Activated CD8-positive, alpha-beta T cell treated with anti-CD3 and anti-CD28 coated beads for 36 hours (primary cell): ENCODE results near the gene ACTL8. TPM values are rescaled to one million over a fixed set of nuclear protein-coding genes. Genes with fewer than 3 reads are reported as not detected.

ENCODE experiments used
- ATAC-seq: fragments of 200-7000 bp; cut with Tn5 transposase; one replicate; pipeline ENCODE4 v1.10.0; 2021; ENCODE audit warnings: mild to moderate bottlenecking, moderate library complexity
- CTCF ChIA-PET: fragments of 350-600 bp; sonication (Branson Sonifier 250); formaldehyde crosslinking; loops from one replicate; lab custom pipeline; 2021; ENCODE audit warnings: antibody characterized with exemption; lab: Charles Lee
- POLR2A ChIA-PET: fragments of 350-600 bp; sonication (Branson Sonifier 250); formaldehyde crosslinking; loops from one replicate; lab custom pipeline; 2021; ENCODE audit warnings: antibody characterized with exemption; lab: Charles Lee
- DNase-seq: peaks from one replicate; pipeline ENCODE4 v3.0.0-alpha.2; 2020
- H3K27ac Mint-ChIP-seq: one replicate; pipeline ENCODE4 v1.8.0; 2021; ENCODE audit warnings: mild to moderate bottlenecking, mixed read lengths
- H3K27me3 Mint-ChIP-seq: one replicate; pipeline ENCODE4 v1.8.0; 2021; ENCODE audit warnings: mixed read lengths
- H3K36me3 Mint-ChIP-seq: one replicate; pipeline ENCODE4 v1.8.0; 2021; ENCODE audit warnings: low read depth, mixed read lengths
- H3K4me1 Mint-ChIP-seq: one replicate; pipeline ENCODE4 v1.8.0; 2021; ENCODE audit warnings: low read depth, mixed read lengths
- H3K4me3 Mint-ChIP-seq: one replicate; pipeline ENCODE4 v1.8.0; 2021; ENCODE audit warnings: mild to moderate bottlenecking, moderate library complexity, mixed read lengths
- H3K9me3 Mint-ChIP-seq: one replicate; pipeline ENCODE4 v1.8.0; 2021; ENCODE audit warnings: mixed read lengths
- intact Hi-C: fragments of 100-400 bp; cut with micrococcal nuclease; formaldehyde crosslinking; loops from one replicate; pipeline ENCODE4 v1.10.0; 2022
- total RNA-seq, 2 experiments: library from RNA; stranded (reverse); gene quantifications; one replicate each; pipeline ENCODE4 v1.2.3, GENCODE V29; 2021
- TF ChIP-seq, protein P1 (sequence below): fragments of 200-600 bp; IDR thresholded peaks from one replicate; pipeline ENCODE4 v1.8.0; 2022; ENCODE audit warnings: antibody characterized with exemption, mild to moderate bottlenecking

ACTL8 gene
- total RNA-seq, 2 experiments from 2014 or later = not detected

DNA sequence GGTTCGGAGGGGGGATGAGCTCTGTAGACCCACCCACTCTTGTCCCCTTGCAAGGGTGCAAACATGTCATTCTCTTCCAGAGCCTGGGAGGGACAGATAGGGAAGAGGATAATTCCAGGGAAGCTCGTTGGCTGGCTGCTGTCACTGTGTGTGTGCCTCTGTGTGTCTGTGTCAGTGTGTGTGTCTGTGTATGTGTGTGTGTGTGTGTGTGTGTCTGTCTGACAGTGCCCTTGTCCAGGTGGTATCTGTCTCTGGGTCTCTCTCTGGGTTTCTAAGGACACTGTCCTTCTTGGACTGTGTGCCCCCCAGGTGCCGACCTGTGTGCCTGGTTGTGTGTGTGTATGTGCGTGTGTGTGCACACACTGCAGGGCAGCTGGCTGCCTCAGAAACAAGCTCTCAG, 90.5 kb downstream of the ACTL8 start:
- H3K4me3 Mint-ChIP-seq = no peak overlapping the region
- intact Hi-C loops = no loop called here
- POLR2A ChIA-PET = no interaction called here
- no peak overlapping the region for H3K27ac Mint-ChIP-seq
- TF ChIP-seq, protein P1, sequence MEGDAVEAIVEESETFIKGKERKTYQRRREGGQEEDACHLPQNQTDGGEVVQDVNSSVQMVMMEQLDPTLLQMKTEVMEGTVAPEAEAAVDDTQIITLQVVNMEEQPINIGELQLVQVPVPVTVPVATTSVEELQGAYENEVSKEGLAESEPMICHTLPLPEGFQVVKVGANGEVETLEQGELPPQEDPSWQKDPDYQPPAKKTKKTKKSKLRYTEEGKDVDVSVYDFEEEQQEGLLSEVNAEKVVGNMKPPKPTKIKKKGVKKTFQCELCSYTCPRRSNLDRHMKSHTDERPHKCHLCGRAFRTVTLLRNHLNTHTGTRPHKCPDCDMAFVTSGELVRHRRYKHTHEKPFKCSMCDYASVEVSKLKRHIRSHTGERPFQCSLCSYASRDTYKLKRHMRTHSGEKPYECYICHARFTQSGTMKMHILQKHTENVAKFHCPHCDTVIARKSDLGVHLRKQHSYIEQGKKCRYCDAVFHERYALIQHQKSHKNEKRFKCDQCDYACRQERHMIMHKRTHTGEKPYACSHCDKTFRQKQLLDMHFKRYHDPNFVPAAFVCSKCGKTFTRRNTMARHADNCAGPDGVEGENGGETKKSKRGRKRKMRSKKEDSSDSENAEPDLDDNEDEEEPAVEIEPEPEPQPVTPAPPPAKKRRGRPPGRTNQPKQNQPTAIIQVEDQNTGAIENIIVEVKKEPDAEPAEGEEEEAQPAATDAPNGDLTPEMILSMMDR = no peak
- H3K36me3 Mint-ChIP-seq = no peaks in the 10 kb centered on the region
- no peak for ATAC-seq
- DNase-seq = no peak
- H3K9me3 Mint-ChIP-seq = no peaks in the 10 kb centered on the region
- H3K27me3 Mint-ChIP-seq = peaks cover 6% of the 10 kb centered on the region
- CTCF ChIA-PET = no interaction called here
- no peaks in the 10 kb centered on the region for H3K4me1 Mint-ChIP-seq

DNA sequence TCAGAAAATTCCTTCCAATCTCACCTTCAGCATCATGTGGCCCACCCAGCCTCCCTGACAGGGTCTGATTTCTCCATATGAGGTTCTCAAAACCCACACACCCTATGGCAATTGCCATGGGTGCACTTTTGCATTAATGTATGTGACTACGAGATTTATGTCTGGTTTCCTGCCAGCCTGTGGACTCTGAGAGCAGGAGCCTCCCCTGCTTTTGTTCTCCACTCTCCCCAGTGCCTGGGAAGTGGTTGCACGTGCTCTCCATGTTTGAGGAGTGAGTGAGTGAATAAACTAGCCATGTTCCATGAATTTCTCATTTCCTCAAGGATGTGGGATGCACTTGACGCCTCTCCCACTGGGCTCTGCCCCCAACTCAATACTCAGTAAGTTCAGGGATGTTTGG, 91.2 kb downstream of the ACTL8 start:
- CTCF ChIA-PET = no interaction called here
- Mint-ChIP-seq H3K4me3 (no peak overlapping the region), H3K4me1 (no peaks in the 10 kb centered on the region), H3K27ac (no peak overlapping the region), H3K36me3 (no peaks in the 10 kb centered on the region), H3K27me3 (peaks cover 6% of the 10 kb centered on the region), H3K9me3 (no peaks in the 10 kb centered on the region)
- ATAC-seq (no peak), DNase-seq (no peak)
- POLR2A ChIA-PET = no interaction called here
- intact Hi-C loops = no loop called here
- TF ChIP-seq, protein P1 = no peak

DNA sequence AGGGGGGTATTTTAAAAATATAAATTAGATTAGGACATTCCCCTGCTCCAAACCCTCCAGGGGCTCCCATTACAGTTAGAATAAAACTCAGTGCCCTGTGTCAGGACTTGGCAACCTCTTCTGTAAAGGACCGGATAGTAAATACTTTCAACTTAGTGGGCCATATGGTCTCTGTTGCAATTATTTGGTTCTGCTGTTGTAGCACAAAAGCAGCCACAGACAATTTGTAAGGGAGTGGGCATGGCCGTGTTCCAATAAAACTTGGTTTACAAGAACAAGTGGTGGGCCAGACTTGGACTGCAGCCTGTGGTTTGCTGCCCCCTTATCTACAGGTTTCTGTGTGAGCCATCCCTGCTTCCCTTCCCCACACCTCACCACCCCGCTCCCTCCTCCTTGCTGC, 92.0 kb downstream of the ACTL8 start:
- H3K36me3 Mint-ChIP-seq = no peaks in the 10 kb centered on the region
- H3K9me3 Mint-ChIP-seq = no peaks in the 10 kb centered on the region
- intact Hi-C loops = no loop called here
- ATAC-seq (no peak), DNase-seq (no peak)
- no peak overlapping the region for H3K4me3 Mint-ChIP-seq
- ChIA-PET POLR2A (no interaction called here), CTCF (no interaction called here)
- no peaks in the 10 kb centered on the region for H3K4me1 Mint-ChIP-seq
- TF ChIP-seq, protein P1 = no peak
- H3K27ac Mint-ChIP-seq = no peak overlapping the region
- peaks cover 6% of the 10 kb centered on the region for H3K27me3 Mint-ChIP-seq

DNA sequence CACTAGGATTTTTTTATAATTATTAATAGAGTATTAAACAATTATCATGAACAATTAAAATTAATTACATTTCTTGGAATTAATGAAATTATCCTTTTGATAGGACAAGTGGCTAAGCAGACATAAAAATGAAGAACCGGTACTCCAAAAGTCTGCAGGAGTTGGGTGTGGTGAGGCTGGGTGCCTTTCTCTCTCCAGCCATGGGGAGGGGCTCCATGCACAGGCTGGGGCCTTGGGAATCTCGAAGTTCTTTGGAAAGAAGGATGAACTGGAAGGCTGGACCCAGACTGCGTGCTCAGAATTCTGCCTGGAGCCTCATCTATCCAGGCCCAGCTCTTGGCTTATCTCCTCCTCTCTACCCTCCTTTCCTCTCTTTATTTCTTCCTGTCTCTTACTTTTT, 94.1 kb downstream of the ACTL8 start:
- TF ChIP-seq, protein P1 = no peak
- no peak overlapping the region for H3K4me3 Mint-ChIP-seq
- POLR2A ChIA-PET = no interaction called here
- H3K27ac Mint-ChIP-seq = no peak overlapping the region
- no peaks in the 10 kb centered on the region for H3K9me3 Mint-ChIP-seq
- DNase-seq (no peak), ATAC-seq (no peak)
- H3K36me3 Mint-ChIP-seq = no peaks in the 10 kb centered on the region
- H3K4me1 Mint-ChIP-seq = no peaks in the 10 kb centered on the region
- intact Hi-C loops = no loop called here
- no peaks in the 10 kb centered on the region for H3K27me3 Mint-ChIP-seq
- CTCF ChIA-PET = no interaction called here

DNA sequence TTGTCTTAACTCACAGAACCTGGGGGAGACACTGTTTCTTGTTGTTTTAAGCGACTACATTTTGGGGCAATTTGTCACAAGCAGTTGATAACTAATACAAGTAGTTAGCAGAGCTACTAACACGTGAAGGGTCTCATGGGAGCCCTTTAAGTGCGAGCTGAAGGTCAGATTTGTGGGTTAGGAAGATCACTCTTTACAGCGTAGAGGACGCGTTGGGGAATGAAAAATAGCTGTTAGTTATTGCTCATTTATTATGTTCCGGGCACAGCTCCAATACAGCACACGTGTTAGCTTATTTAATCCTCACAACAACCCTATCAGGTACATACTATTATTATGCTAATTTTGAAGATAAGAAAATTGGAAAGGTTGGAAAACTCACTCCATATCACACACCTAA, 95.9 kb downstream of the ACTL8 start:
- ChIA-PET POLR2A (no interaction called here), CTCF (no interaction called here)
- H3K27me3 Mint-ChIP-seq = no peaks in the 10 kb centered on the region
- H3K36me3 Mint-ChIP-seq = no peaks in the 10 kb centered on the region
- H3K9me3 Mint-ChIP-seq = no peaks in the 10 kb centered on the region
- no peak overlapping the region for H3K4me3 Mint-ChIP-seq
- DNase-seq (no peak), ATAC-seq (no peak)
- intact Hi-C loops = no loop called here
- TF ChIP-seq, protein P1 = no peak
- H3K27ac Mint-ChIP-seq = no peak overlapping the region
- no peaks in the 10 kb centered on the region for H3K4me1 Mint-ChIP-seq
